ENCODE measurements around the gene LAMA2.

The LAMA2 gene

GRCh38 chr6:129110690-129111343 lies 227.9 kb downstream of the LAMA2 start:
- no peak overlapping the region for H3K4me3 ChIP-seq (ENCODE audit: low read length)
- TF ChIP-seq CTCF (IDR thresholded peaks at IDR 0.05; ENCODE audit: insufficient read depth, low read depth, low read length, missing control alignments): no peak
- peak; percentile 52 for DNase-seq (ENCODE audit: low read depth)

- no peak for TF ChIP-seq CTCF (IDR thresholded peaks at IDR 0.05; ENCODE audit: insufficient read depth, low read depth, low read length, missing control alignments)
- DNase-seq (ENCODE audit: low read depth): no peak
- no peak overlapping the region for H3K4me3 ChIP-seq (ENCODE audit: low read length)
Observed at GRCh38 chr6:129111346-129111745, 228.4 kb downstream of the LAMA2 start.

DNA sequence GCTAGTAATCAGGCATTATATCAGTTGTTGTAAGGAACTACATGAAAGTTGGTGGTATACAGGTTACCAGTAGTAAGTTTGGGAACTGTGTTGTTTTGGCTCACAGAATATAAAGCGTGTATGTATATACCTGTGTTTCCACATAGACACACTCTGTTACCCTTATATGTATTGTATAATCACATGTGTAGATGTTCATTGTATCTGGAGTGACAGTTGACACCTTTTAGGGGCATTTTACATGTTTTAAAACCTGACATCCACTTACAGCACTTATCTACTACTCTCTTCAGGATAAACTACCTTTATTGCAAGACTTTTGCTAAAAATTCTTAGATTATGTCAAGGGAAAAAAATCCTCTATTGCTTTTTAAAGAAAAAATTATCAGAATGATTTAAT lies 228.9 kb downstream of the LAMA2 start:
- no peak for DNase-seq (ENCODE audit: low read depth)
- H3K4me3 ChIP-seq (ENCODE audit: low read length): no peak overlapping the region
- no peak for TF ChIP-seq CTCF (IDR thresholded peaks at IDR 0.05; ENCODE audit: insufficient read depth, low read depth, low read length, missing control alignments)

DNA sequence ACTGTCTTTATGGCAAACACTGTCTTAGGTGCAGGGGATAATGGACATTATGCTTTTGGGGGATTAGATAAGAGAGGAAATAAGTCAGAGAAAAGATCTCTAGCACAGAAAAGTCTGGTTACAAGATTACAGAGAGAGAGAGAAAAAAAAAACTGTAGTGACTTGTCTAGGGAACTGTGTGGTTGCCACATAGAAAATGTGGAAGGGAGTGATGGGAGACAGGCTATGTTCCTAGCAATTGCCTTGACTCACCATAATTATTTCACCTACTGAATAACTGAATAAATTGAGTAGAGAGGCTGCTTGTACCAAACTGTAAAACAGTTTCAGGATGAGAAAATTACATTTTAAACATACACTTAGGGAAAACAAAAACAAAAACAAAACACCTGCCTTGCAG lies 229.7 kb downstream of the LAMA2 start:
- DNase-seq (ENCODE audit: low read depth): peak; percentile 23
- no peak overlapping the region for H3K4me3 ChIP-seq (ENCODE audit: low read length)
- no peak for TF ChIP-seq CTCF (IDR thresholded peaks at IDR 0.05; ENCODE audit: insufficient read depth, low read depth, low read length, missing control alignments)

DNA sequence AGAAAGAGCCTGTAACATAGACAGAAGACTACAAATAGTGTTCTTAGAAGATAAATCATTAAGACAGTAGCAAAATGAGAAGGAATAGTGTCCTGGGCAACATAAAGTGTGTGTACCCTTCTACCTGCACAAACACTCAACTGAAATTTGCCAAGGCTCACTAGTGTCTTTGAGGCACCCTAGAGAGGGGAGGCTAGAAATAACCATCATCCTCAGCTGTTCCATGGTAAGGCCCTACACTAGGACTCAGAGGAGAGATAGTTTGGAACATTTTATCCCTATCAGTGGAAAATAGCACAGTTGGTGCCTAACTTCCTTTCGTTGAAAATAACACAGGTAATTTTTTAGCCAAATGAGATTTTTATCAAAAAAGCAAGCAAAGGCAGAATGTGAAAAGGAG lies 230.7 kb downstream of the LAMA2 start:
- no peak overlapping the region for H3K4me3 ChIP-seq (ENCODE audit: low read length)
- no peak for TF ChIP-seq CTCF (IDR thresholded peaks at IDR 0.05; ENCODE audit: insufficient read depth, low read depth, low read length, missing control alignments)
- DNase-seq (ENCODE audit: low read depth): no peak

DNA sequence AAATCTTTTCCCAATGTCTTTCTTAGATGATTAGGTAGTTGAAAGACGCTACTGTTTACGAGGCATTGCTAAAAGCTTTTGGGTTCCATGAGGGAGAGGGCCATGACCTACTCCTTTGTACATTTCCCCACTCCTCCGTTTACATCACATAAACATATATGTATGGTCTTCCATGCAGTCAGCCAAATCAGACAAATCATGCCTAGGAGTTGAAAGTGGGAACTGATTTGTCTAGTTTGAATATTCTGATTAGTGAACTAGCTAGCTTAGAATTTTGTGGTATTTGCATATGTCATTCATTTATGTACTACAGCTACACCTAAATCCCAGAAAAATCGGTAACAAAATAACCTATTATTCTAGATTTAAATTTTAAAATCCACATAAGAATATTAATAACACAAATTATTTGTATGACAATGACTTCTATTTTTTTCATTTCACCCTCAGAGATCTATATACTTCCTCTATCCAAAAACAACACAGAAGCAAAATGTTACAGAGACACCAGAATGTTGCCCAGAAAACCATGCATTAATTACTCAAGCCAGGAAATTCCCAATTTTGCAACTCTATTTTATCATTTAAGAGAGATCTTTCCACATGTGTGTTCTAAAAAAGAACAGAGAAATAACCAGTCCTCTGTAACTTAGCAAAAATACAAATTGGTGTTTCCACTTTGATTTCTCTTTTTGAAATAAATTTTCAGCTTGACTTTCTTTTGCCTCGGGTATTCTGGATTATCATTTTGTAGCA lies 231.9 kb downstream of the LAMA2 start:
- H3K4me3 ChIP-seq (ENCODE audit: low read length): no peak overlapping the region
- no peak for DNase-seq (ENCODE audit: low read depth)
- TF ChIP-seq CTCF (IDR thresholded peaks at IDR 0.05; ENCODE audit: insufficient read depth, low read depth, low read length, missing control alignments): no peak

Data from epithelial cell of esophagus (primary cell).